Calu3 (cell line): ENCODE measurements around the gene CCNDBP1. TPM values are rescaled to one million over a fixed set of nuclear protein-coding genes. Genes with fewer than 3 reads are reported as not detected.

Experiments
- BruUV-seq: library from RNA; stranded (reverse); fragments of 400-500 nt; replicated peaks from 2 replicates; lab custom pipeline; 2021; lab: Mats Ljungman, UMichigan
- CTCF ChIA-PET: fragments of 300-600 bp; sonication (Branson Sonifier 250); formaldehyde crosslinking; loops from one replicate; lab custom pipeline; 2022; ENCODE audit warnings: antibody characterized with exemption; lab: Charles Lee
- DNase-seq: peaks from one replicate; pipeline ENCODE4 v3.0.0; 2022
- H3K27ac Mint-ChIP-seq: one replicate; pipeline ENCODE4 v1.8.0; 2022; ENCODE audit warnings: mixed read lengths; ENCODE audit not compliant: unreplicated experiment
- H3K27me3 Mint-ChIP-seq: one replicate; pipeline ENCODE4 v1.8.0; 2022; ENCODE audit warnings: mixed read lengths; ENCODE audit not compliant: unreplicated experiment
- H3K36me3 Mint-ChIP-seq: one replicate; pipeline ENCODE4 v1.8.0; 2022; ENCODE audit warnings: mild to moderate bottlenecking, moderate library complexity, mixed read lengths; ENCODE audit not compliant: insufficient read depth, unreplicated experiment
- H3K4me1 Mint-ChIP-seq: one replicate; pipeline ENCODE4 v1.8.0; 2022; ENCODE audit warnings: mild to moderate bottlenecking, low read depth, mixed read lengths; ENCODE audit not compliant: unreplicated experiment
- H3K4me3 Mint-ChIP-seq: one replicate; pipeline ENCODE4 v1.8.0; 2022; ENCODE audit warnings: mild to moderate bottlenecking, low read depth, moderate library complexity, mixed read lengths; ENCODE audit not compliant: unreplicated experiment
- H3K9me3 Mint-ChIP-seq: one replicate; pipeline ENCODE4 v1.8.0; 2022; ENCODE audit warnings: low read depth, mixed read lengths; ENCODE audit not compliant: unreplicated experiment
- CTCF ChIP-seq: fragments of 200-600 bp; IDR thresholded peaks from one replicate; pipeline ENCODE4 v1.8.0; 2022; ENCODE audit warnings: antibody characterized with exemption; ENCODE audit not compliant: unreplicated experiment
- intact Hi-C: fragments of 100-400 bp; cut with micrococcal nuclease; formaldehyde crosslinking; loops from one replicate; pipeline ENCODE4 v1.10.0; 2022; ENCODE audit not compliant: unreplicated experiment
- total RNA-seq: library from RNA; stranded (reverse); gene quantifications from 2 replicates; pipeline ENCODE4 v1.2.3, GENCODE V29; 2022

CCNDBP1 gene
- total RNA-seq, 1 experiment from 2014 or later: 13.7 TPM

- Mint-ChIP-seq H3K4me3 (peak overlapping the region; percentile 77), H3K36me3 (peaks cover 14% of the 10 kb centered on the region), H3K27me3 (no peaks in the 10 kb centered on the region), H3K27ac (no peak overlapping the region), H3K4me1 (peaks cover 12% of the 10 kb centered on the region), H3K9me3 (no peaks in the 10 kb centered on the region)
- BruUV-seq: no TSS peak
- DNase-seq: no peak
- intact Hi-C loops: loop anchor here (5.0 kb wide), 1 partner anchor 103 kb away; no protein-coding TSS in a partner anchor
- no peak for TF ChIP-seq CTCF
- CTCF ChIA-PET: no interaction called here
These were observed 637 bp upstream of the CCNDBP1 start for GRCh38 chr15:43184407-43185124.

- H3K27me3 Mint-ChIP-seq: no peaks in the 10 kb centered on the region
- TF ChIP-seq CTCF: no peak
- H3K36me3 Mint-ChIP-seq: peaks cover 14% of the 10 kb centered on the region
- intact Hi-C loops: loop anchor here (5.0 kb wide), 1 partner anchor 101 kb away; no protein-coding TSS in a partner anchor
- H3K4me3 Mint-ChIP-seq: peak overlapping the region; percentile 77
- CTCF ChIA-PET: interaction anchor here (1.0 kb wide), 1 partner anchor 100 kb away, joined by 6 read pairs; no protein-coding TSS in a partner anchor
- peak; percentile 2 for DNase-seq
- peak overlapping the region; percentile 58 for H3K27ac Mint-ChIP-seq
- peaks cover 12% of the 10 kb centered on the region for H3K4me1 Mint-ChIP-seq
- H3K9me3 Mint-ChIP-seq: no peaks in the 10 kb centered on the region
- no TSS peak for BruUV-seq
These were observed 775 bp downstream of the CCNDBP1 start for GRCh38 chr15:43186003-43186353.

GRCh38 chr15:43187544-43188155 is 2.4 kb downstream of the CCNDBP1 start:
- Mint-ChIP-seq H3K9me3 (no peaks in the 10 kb centered on the region), H3K4me1 (peaks cover 12% of the 10 kb centered on the region), H3K27ac (no peak overlapping the region), H3K27me3 (no peaks in the 10 kb centered on the region), H3K4me3 (no peak overlapping the region), H3K36me3 (peaks cover 14% of the 10 kb centered on the region)
- intact Hi-C loops: loop anchor here (5.0 kb wide), 1 partner anchor 100 kb away; no protein-coding TSS in a partner anchor
- no TSS peak for BruUV-seq
- no peak for TF ChIP-seq CTCF
- DNase-seq: no peak
- CTCF ChIA-PET: no interaction called here

- no peak for DNase-seq
- Mint-ChIP-seq H3K27ac (no peak overlapping the region), H3K4me3 (no peak overlapping the region), H3K4me1 (no peaks in the 10 kb centered on the region), H3K9me3 (no peaks in the 10 kb centered on the region), H3K36me3 (peaks cover 14% of the 10 kb centered on the region), H3K27me3 (no peaks in the 10 kb centered on the region)
- intact Hi-C loops: loop anchor here (5.0 kb wide), 1 partner anchor 98 kb away; no protein-coding TSS in a partner anchor
- CTCF ChIA-PET: no interaction called here
- no peak for TF ChIP-seq CTCF
- no TSS peak for BruUV-seq
These were observed 4.1 kb downstream of the CCNDBP1 start for GRCh38 chr15:43189296-43189695.
